ENCODE measurements around the gene RHCE.
"Not testable (repeated sequence)": the region's sequence is repeated elsewhere in the genome, so short reads cannot be mapped to it uniquely, and the experiment has no call there.

- TF ChIP-seq ATF2 (IDR thresholded peaks at IDR 0.05; ENCODE audit: low read length); CTCF (IDR thresholded peaks at IDR 0.05; ENCODE audit: control extremely low read depth in 1 of 3, insufficient read depth in 1 of 3, low read depth in 1 of 3, low read length in 3 of 3); TAF1 (IDR thresholded peaks at IDR 0.05; ENCODE audit: low read depth, low read length); HDAC6 (IDR thresholded peaks at IDR 0.05; ENCODE audit: low read depth, low read length); MAX (IDR thresholded peaks at IDR 0.05); EZH2 (IDR thresholded peaks at IDR 0.05; ENCODE audit: low read depth, low read length, severe bottlenecking); USF2 (IDR thresholded peaks at IDR 0.05; ENCODE audit: low read length); MAFK (IDR thresholded peaks at IDR 0.05; ENCODE audit: low read depth, low read length); CHD2 (IDR thresholded peaks at IDR 0.05; ENCODE audit: low read length); HDAC2 (IDR thresholded peaks at IDR 0.05; ENCODE audit: borderline replicate concordance in 1 of 2, low read depth in 2 of 2, low read length in 2 of 2): not testable (repeated sequence)
Observed at GRCh38 chr1:25397549-25397948, 23.1 kb downstream of the RHCE start.

All from H1 (cell line).